Naive thymus-derived CD4-positive, alpha-beta T cell (primary cell): ENCODE data around the gene PRR35. TPM values are rescaled to one million over a fixed set of nuclear protein-coding genes. Genes with fewer than 3 reads are reported as not detected.
A peak's percentile ranks its signal among the peaks of the same experiment; 100 is the strongest.

Source experiments
- ATAC-seq: fragments of 150-1000 bp; cut with Tn5 transposase; 2 replicates; pipeline ENCODE4 v1.10.0; 2021; ENCODE audit warnings: mild to moderate bottlenecking, moderate library complexity
- CTCF ChIA-PET: fragments of 350-600 bp; sonication (Branson Sonifier 250); formaldehyde crosslinking; loops from one replicate; lab custom pipeline; 2021; ENCODE audit warnings: antibody characterized with exemption; lab: Charles Lee
- POLR2A ChIA-PET: fragments of 350-600 bp; sonication (Branson Sonifier 250); formaldehyde crosslinking; loops from one replicate; lab custom pipeline; 2021; ENCODE audit warnings: antibody characterized with exemption, inconsistent platforms; lab: Charles Lee
- DNase-seq, 9 donors: peaks; one replicate each; pipeline versions ENCODE4 v3.0.0 to v3.0.0-alpha.2; 2020 to 2022; ENCODE audit warnings: mixed read lengths in 1 of 9
- H3K27ac ChIP-seq: one replicate; pipeline ENCODE4 v1.7.0; 2013; ENCODE audit warnings: mild to moderate bottlenecking, low read depth, low read length, moderate library complexity
- H3K27me3 ChIP-seq, 2 donors: one replicate each; pipeline ENCODE4 v1.7.0; 2013; ENCODE audit warnings: low read length in 2 of 2, mild to moderate bottlenecking in 2 of 2, moderate library complexity in 2 of 2; ENCODE audit not compliant: control insufficient read depth in 2 of 2, insufficient read depth in 2 of 2
- H3K36me3 ChIP-seq, 3 experiments: 1 replicate in 2 of 3; 2 replicates in 1 of 3; pipeline ENCODE4 v1.7.0; 2013; ENCODE audit warnings: low read length in 3 of 3, mild to moderate bottlenecking in 3 of 3, moderate library complexity in 1 of 3; ENCODE audit not compliant: insufficient read depth in 3 of 3, control insufficient read depth in 2 of 3
- H3K4me1 ChIP-seq, 2 donors: one replicate each; pipeline ENCODE4 v1.7.0; 2013; ENCODE audit warnings: low read length in 2 of 2, mild to moderate bottlenecking in 2 of 2, moderate library complexity in 1 of 2; ENCODE audit not compliant: control insufficient read depth in 2 of 2, insufficient read depth in 2 of 2
- H3K4me3 ChIP-seq: 2 replicates; pipeline ENCODE4 v1.7.0; 2013; ENCODE audit warnings: mild to moderate bottlenecking, low read length
- H3K9me3 ChIP-seq, 3 experiments: 1 replicate in 2 of 3; 2 replicates in 1 of 3; pipeline ENCODE4 v1.7.0; 2013; ENCODE audit warnings: low read length in 3 of 3; ENCODE audit not compliant: control insufficient read depth in 2 of 3
- H3K27ac Mint-ChIP-seq, 9 donors: one replicate each; pipeline ENCODE4 v1.8.0; 2020 to 2022; ENCODE audit warnings: mixed read lengths in 9 of 9, mild to moderate bottlenecking in 8 of 9, moderate library complexity in 5 of 9, inconsistent platforms in 2 of 9
- H3K27me3 Mint-ChIP-seq, 5 donors: one replicate each; pipeline ENCODE4 v1.8.0; 2021 to 2022; ENCODE audit warnings: mixed read lengths in 5 of 5, mild to moderate bottlenecking in 1 of 5
- H3K36me3 Mint-ChIP-seq, 5 donors: one replicate each; pipeline ENCODE4 v1.8.0; 2020 to 2022; ENCODE audit warnings: mixed read lengths in 5 of 5, mild to moderate bottlenecking in 3 of 5, inconsistent platforms in 1 of 5
- H3K4me1 Mint-ChIP-seq, 7 donors: one replicate each; pipeline ENCODE4 v1.8.0; 2020 to 2022; ENCODE audit warnings: mixed read lengths in 7 of 7, mild to moderate bottlenecking in 3 of 7, inconsistent platforms in 1 of 7
- H3K4me3 Mint-ChIP-seq, 10 donors: one replicate each; pipeline ENCODE4 v1.8.0; 2020 to 2022; ENCODE audit warnings: mild to moderate bottlenecking in 10 of 10, mixed read lengths in 10 of 10, moderate library complexity in 6 of 10, inconsistent platforms in 2 of 10
- H3K9me3 Mint-ChIP-seq, 11 donors: one replicate each; pipeline ENCODE4 v1.8.0; 2020 to 2022; ENCODE audit warnings: mixed read lengths in 11 of 11, mild to moderate bottlenecking in 4 of 11, inconsistent platforms in 1 of 11, moderate library complexity in 1 of 11
- intact Hi-C, 2 donors: fragments of 100-400 bp; cut with micrococcal nuclease; formaldehyde crosslinking; loops; one replicate each; pipeline ENCODE4 v1.15.1; 2023
- polyA plus RNA-seq, 2 donors: library from polyadenylated mRNA; unstranded; fragments of 300-500 nt; fragmentation: Illumina TruSeq; gene quantifications; one replicate each; pipeline ENCODE4 v1.2.3, GENCODE V29; 2021
- total RNA-seq, 6 experiments: library from RNA in 5 of 6; stranded (reverse) in 5 of 6; gene quantifications; 1 replicate in 5 of 6; 2 replicates in 1 of 6; pipeline ENCODE4 v1.2.3 and lab custom pipeline; 2021 to 2026

PRR35 gene
- total and polyA plus RNA-seq, 7 experiments from 2014 or later = not detected

DNA sequence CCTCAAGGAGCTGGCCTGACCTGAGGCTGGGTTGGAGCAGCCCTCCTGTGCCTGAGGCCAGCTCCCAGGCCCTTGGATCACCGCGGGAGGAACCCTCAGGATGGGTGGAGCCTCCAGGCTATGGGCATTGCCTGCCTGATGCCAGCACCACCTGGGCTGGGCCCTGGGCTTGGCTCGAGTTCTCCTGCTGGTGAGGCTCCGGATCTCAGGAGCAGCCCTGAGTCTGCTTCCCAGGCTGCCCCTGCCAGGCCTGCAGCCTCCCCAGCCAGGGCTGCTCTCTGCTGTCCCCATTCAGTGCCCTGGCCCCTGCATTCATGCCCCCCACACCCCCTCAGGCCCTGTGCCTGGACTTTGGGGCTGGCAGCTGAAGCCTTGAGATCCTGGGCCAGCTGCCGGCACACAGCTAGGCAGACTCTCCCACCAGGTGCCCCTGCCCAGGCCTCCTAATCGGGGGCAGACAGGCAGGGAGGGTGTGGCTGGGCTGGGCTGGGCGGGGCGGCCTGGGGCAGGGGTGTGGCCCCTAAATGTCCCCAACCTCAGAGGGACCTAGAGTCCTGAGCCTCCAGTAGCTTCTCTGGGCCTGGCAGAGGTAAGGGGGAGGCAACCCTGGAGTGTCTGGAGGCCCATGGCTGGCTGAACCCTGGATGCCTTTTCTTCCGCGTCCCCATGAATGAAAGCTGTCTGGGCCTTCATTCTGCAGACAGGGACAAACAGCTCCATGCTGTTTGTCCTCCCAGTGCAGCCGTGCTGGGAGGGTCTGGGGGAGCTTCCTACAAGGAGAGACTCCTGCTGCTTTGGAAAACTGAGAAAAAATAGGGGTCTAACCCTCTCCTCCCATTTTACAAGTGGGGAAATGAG is 8.4 kb downstream of the PRR35 start:
- Histone ChIP-seq H3K4me1 (peaks cover 13 to 32% of the 10 kb centered on the region in 2 donors), H3K9me3 (no peaks in the 10 kb centered on the region), H3K27ac (peak overlapping the region; percentile 89), H3K36me3 (peaks cover 0 to 9% (median 0%) of the 10 kb centered on the region in 3 experiments), H3K27me3 (no peaks in the 10 kb centered on the region), H3K4me3 (peak overlapping the region; percentile 58)
- H3K27me3 Mint-ChIP-seq = no peaks in the 10 kb centered on the region
- H3K27ac Mint-ChIP-seq = peak overlapping the region in 8 of 9 donors; percentile 81 to 93 (median 88)
- ATAC-seq (no peak), DNase-seq (no peak)
- ChIA-PET CTCF (no interaction called here), POLR2A (interaction anchor here (1.0 to 3.8 kb wide), 5 partner anchors 19 to 112 kb away, joined by 4 to 19 read pairs (median 4); partner anchors contain the start of genes METTL26, RHOT2 and STUB1)
- intact Hi-C loops = loop anchor here (1.0 to 5.0 kb wide), 4 partner anchors 40 to 166 kb away; partner anchors contain the start of genes CAPN15 (in 1 of the 2), DECR2 (in 1 of the 2) and METTL26 (in 1 of the 2)
- H3K4me1 Mint-ChIP-seq = peaks cover 15 to 39% (median 28%) of the 10 kb centered on the region in 7 donors
- H3K36me3 Mint-ChIP-seq = no peaks in the 10 kb centered on the region
- H3K4me3 Mint-ChIP-seq = peak overlapping the region; percentile 75 to 89 (median 85)
- H3K9me3 Mint-ChIP-seq = peaks cover 0 to 4% (median 0%) of the 10 kb centered on the region in 11 donors

DNA sequence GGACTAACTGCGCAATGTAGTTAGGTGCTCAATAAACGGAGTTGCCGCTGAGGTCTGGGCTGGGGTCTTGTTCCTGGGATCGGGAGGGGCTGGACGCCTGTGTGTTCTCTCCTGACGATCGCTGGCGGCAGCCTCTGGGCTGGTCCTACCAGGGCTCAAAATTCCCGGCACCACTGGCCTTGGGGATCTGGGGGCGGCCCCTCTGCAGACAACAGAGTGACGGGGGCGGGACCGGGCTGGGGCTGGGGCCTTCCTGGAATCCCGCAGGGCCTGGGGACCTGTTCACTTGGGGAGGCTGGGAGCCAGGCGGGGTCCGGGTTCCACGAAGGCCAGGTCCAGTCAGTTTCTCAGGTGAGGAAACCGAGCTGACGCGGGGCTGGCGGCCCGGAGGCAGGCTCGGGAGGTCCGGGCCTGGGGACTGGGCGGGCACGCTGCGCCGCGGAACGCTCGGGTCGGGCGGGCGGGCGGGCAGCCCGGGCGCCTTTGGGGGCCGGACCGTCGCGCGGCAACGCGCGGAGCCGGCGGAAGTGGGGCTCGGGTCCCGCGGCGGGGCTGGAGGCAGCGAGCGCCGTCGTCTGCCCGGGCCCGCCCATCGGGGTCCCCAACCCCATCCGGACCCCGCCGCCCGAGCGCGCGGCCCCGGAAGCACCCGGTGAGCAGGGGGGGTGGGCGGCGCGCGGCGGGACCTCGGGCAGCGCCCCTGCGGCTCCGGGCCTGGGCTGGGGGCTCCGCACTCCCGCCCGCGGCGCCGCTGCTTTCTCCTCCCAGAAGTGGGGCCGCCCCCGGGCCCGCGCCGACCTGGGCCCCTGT is 9.5 kb downstream of the PRR35 start, which contains the start of gene PIGQ:
Gene PIGQ (plus strand): TSS at position 524 of the 810 bp plus-strand sequence. CDS start 4,107 bp downstream, outside the sequence.
- Mint-ChIP-seq H3K27me3 (no peaks in the 10 kb centered on the region), H3K4me3 (peak within 1 kb of the TSS; percentile 76 to 90 (median 85)), H3K4me1 (peaks cover 15 to 39% (median 28%) of the 10 kb centered on the region in 7 donors), H3K9me3 (peaks cover 0 to 4% (median 0%) of the 10 kb centered on the region in 11 donors), H3K27ac (peak within 1 kb of the TSS; percentile 81 to 96 (median 89)), H3K36me3 (no peaks in the 10 kb centered on the region)
- Histone ChIP-seq H3K27ac (peak within 1 kb of the TSS; percentile 89), H3K4me3 (peak within 1 kb of the TSS; percentile 58), H3K9me3 (no peaks in the 10 kb centered on the region), H3K36me3 (peaks cover 0 to 17% (median 0%) of the 10 kb centered on the region in 3 experiments), H3K4me1 (peaks cover 13 to 32% of the 10 kb centered on the region in 2 donors), H3K27me3 (no peaks in the 10 kb centered on the region)
- CTCF ChIA-PET = no interaction called here
- DNase-seq = peak; percentile 47 to 80 (median 62)
- intact Hi-C loops = loop anchor here (1.0 to 5.0 kb wide), 6 partner anchors 20 to 167 kb away; partner anchors contain the start of genes METTL26 (in 2 of the 2), CAPN15 (in 1 of the 2) and DECR2 (in 1 of the 2)
- peak; percentile 79 for ATAC-seq
- POLR2A ChIA-PET = interaction anchor here (1.0 to 3.8 kb wide), 5 partner anchors 18 to 111 kb away, joined by 3 to 19 read pairs (median 4); partner anchors contain the start of genes METTL26, RHOT2, STUB1 and WDR90

DNA sequence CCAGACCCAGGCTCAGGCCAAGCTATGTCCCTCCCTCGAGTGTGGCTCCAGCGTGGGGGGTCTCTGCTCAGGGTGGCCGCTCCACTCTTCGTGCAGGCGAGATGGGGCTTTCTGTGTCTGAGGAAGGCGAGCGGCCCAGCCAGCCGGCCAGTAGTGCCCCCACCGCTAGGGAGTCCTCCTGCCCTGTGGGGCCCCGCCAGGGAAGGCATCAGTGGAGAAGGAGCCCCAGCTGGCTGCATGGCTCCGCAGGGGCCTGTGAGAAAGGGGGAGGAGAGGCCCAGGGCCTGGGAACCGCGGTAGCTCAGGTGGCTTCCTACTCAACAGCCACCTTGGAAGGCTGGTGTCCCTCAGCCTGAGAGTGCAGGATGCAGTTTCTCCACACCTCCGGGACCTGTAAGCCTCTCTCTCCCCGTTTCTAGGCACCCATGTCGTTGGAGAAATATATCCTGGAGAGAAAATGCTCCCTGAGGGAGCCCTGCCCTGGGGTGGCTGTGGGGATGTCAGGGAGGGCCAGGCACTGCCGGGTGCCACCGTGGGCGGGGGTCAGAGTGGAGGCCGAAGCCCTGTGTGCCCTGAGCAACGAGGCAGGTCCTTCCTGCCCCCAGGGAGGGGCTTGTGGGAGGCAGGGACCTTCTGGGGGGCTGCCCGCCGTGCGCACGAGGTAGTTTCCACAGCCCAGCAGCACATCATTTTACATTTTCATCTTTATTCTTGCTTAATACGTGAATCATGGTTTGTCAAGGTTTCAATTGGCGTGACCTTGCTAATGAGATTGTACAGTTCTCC is 12.9 kb downstream of the PRR35 start:
- Histone ChIP-seq H3K27me3 (no peaks in the 10 kb centered on the region), H3K9me3 (no peaks in the 10 kb centered on the region), H3K27ac (no peak overlapping the region), H3K4me3 (no peak overlapping the region), H3K36me3 (peaks cover 0 to 30% (median 0%) of the 10 kb centered on the region in 3 experiments), H3K4me1 (peaks cover 8 to 13% of the 10 kb centered on the region in 2 donors)
- intact Hi-C loops = no loop called here
- POLR2A ChIA-PET = interaction anchor here (0.6 to 1.9 kb wide), 4 partner anchors 17 to 51 kb away, joined by 3 to 5 read pairs (median 3); partner anchors contain the start of gene RAB40C
- ATAC-seq (no peak), DNase-seq (no peak)
- peaks cover 0 to 4% (median 0%) of the 10 kb centered on the region in 11 donors for H3K9me3 Mint-ChIP-seq
- H3K36me3 Mint-ChIP-seq = no peaks in the 10 kb centered on the region
- H3K4me1 Mint-ChIP-seq = peaks cover 15 to 26% (median 23%) of the 10 kb centered on the region in 7 donors
- H3K27ac Mint-ChIP-seq = no peak overlapping the region
- CTCF ChIA-PET = interaction anchor here (0.6 kb wide), 1 partner anchor 53 kb away, joined by 4 read pairs; no protein-coding TSS in a partner anchor
- H3K4me3 Mint-ChIP-seq = no peak overlapping the region
- no peaks in the 10 kb centered on the region for H3K27me3 Mint-ChIP-seq

DNA sequence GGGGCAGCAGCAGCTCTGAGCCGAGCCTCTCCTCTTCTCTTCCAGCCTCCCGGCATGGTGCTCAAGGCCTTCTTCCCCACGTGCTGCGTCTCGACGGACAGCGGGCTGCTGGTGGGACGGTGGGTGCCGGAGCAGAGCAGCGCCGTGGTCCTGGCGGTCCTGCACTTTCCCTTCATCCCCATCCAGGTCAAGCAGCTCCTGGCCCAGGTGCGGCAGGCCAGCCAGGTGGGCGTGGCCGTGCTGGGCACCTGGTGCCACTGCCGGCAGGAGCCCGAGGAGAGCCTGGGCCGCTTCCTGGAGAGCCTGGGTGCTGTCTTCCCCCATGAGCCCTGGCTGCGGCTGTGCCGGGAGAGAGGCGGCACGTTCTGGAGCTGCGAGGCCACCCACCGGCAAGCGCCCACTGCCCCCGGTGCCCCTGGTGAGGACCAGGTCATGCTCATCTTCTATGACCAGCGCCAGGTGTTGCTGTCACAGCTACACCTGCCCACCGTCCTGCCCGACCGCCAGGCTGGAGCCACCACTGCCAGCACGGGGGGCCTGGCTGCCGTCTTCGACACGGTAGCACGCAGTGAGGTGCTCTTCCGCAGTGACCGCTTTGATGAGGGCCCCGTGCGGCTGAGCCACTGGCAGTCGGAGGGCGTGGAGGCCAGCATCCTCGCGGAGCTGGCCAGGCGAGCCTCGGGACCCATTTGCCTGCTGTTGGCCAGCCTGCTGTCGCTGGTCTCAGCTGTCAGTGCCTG is 14.0 kb downstream of the PRR35 start:
- intact Hi-C loops = no loop called here
- CTCF ChIA-PET = no interaction called here
- DNase-seq (no peak), ATAC-seq (no peak)
- no peaks in the 10 kb centered on the region for H3K9me3 ChIP-seq
- H3K36me3 Mint-ChIP-seq = no peaks in the 10 kb centered on the region
- H3K27ac ChIP-seq = no peak overlapping the region
- H3K36me3 ChIP-seq = peaks cover 0 to 30% (median 0%) of the 10 kb centered on the region in 3 experiments
- no peak overlapping the region for H3K4me3 Mint-ChIP-seq
- H3K27ac Mint-ChIP-seq = no peak overlapping the region
- H3K4me3 ChIP-seq = no peak overlapping the region
- POLR2A ChIA-PET = interaction anchor here (1.2 kb wide), 1 partner anchor 16 kb away, joined by 3 read pairs; the partner anchor contains the start of gene RAB40C
- H3K9me3 Mint-ChIP-seq = peaks cover 0 to 4% (median 0%) of the 10 kb centered on the region in 11 donors
- no peaks in the 10 kb centered on the region for H3K27me3 ChIP-seq
- no peaks in the 10 kb centered on the region for H3K27me3 Mint-ChIP-seq
- H3K4me1 Mint-ChIP-seq = peaks cover 15 to 26% (median 19%) of the 10 kb centered on the region in 7 donors
- peaks cover 2 to 3% of the 10 kb centered on the region in 2 donors for H3K4me1 ChIP-seq

DNA sequence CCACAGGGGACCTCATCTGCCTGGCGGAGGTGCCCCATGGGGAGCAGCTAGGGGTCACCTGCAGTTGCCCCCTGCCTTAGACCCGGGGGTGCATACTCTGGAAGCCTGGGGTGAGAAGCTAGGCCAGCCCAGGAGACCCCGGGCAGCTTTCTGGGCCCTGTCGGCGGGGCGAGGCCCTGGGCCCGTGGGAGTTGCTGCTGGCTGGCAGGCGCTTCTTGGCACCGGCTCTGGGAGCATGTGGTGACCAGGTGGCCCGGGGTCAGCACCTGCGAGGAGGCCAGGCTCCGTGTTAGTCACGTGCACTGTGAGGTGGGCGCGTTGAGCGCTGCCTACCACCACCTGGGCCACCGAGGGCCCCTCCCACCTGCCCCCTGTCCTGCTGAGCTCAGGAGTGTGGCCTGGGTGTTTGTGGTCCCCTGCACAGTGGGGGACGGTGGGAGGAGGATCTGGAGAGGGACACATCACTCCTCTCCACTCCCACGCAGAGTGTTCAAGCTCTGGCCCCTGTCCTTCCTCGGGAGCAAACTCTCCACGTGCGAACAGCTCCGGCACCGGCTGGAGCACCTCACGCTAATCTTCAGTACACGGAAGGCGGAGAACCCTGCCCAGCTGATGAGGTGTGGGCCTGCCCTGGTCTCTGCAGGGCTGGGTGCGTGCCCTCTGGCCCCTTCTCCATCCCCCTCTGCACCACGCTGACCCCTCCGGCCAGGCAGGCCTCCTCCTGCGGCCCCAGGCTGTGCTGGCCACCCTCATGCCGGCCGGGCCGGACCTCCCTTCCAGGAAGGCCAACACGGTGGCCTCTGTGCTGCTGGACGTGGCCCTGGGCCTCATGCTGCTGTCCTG is 15.4 kb downstream of the PRR35 start:
- Mint-ChIP-seq H3K4me3 (no peak overlapping the region), H3K4me1 (peaks cover 11 to 22% (median 15%) of the 10 kb centered on the region in 7 donors), H3K27me3 (no peaks in the 10 kb centered on the region), H3K27ac (no peak overlapping the region), H3K36me3 (no peaks in the 10 kb centered on the region), H3K9me3 (peaks cover 0 to 4% (median 0%) of the 10 kb centered on the region in 11 donors)
- no peaks in the 10 kb centered on the region for H3K9me3 ChIP-seq
- peaks cover 0 to 30% (median 0%) of the 10 kb centered on the region in 3 experiments for H3K36me3 ChIP-seq
- ChIA-PET CTCF (no interaction called here), POLR2A (interaction anchor here (0.5 to 1.1 kb wide), 2 partner anchors 12 to 13 kb away, joined by 3 read pairs; no protein-coding TSS in a partner anchor)
- no peak overlapping the region for H3K27ac ChIP-seq
- no peaks in the 10 kb centered on the region for H3K27me3 ChIP-seq
- ATAC-seq = no peak
- intact Hi-C loops = no loop called here
- no peak overlapping the region for H3K4me3 ChIP-seq
- no peaks in the 10 kb centered on the region for H3K4me1 ChIP-seq
- no peak for DNase-seq
